Stimulated activated CD4-positive, alpha-beta T cell treated with anti-CD3 and anti-CD28 coated beads, Interleukin-12 subunit alpha, Interleukin-12 subunit beta, amount 100 ng/mL, for 24 hours (primary cell): ENCODE measurements around the gene VSIG2.

Source experiments
- DNase-seq, 2 experiments: peaks; one replicate each; pipeline ENCODE4 v3.0.0-alpha.2; 2020; ENCODE audit warnings: low read depth in 2 of 2

Gene VSIG2

DNA sequence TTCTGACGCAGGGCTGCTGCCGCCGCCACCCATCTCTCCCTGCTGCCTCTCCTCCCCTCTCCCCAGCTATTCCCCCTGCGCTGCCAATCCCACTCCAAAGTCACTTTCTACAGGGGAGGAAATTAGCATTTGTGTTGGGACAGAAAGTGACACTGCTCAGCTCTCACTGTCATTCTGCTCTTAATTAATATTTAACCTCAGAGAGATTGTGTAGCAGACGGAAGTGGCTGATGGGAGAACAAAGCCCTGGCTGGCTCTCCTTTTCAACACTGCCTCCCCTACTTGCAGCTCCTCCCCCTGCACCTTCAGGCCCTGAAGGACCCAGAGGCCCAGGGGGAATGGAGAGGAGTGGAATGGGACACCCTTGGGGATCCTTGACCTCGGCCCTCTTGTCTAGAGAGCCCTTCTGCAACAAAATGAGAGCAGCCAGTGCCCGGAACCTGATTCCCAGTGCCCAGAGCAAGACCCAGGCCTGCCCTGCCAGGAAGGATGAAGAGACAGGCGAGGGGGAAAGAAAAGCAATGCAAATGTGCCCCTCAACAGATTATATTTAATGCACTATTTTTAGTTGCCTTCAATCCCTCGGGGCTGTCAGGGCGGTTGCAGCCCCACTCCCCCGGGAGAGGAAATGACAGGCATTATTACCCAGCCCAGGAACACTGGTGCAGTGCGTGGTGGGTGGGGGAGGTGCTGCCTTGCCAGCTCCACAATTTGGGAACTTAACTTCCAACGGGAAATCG, 26.9 kb downstream of the VSIG2 start:
- no peak for DNase-seq

DNA sequence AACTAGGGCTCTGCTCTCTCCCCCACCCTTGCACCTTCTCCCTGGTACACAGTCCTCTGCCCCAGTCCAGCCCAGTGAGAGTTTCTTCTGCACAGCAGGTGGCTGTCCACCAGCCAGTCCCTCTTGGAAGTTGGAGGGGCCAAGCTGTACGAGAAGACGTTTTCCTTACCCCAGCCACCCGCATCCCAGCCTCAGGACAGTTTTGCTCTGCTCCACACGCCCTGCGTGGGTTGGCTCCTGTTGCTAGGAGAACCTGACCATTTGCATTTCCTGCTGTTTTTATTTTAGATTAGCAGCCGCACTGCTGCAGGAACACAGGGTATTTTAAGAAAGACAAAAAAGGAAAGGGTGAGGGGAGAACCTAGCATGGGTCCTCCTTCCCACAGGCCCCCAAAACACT, 29.9 kb downstream of the VSIG2 start:
- no peak for DNase-seq

GRCh38 chr11:124719534-124719933, 32.5 kb downstream of the VSIG2 start:
- DNase-seq, result no peak

- DNase-seq, result no peak
Measured at GRCh38 chr11:124718801-124719200, 33.3 kb downstream of the VSIG2 start.

DNA sequence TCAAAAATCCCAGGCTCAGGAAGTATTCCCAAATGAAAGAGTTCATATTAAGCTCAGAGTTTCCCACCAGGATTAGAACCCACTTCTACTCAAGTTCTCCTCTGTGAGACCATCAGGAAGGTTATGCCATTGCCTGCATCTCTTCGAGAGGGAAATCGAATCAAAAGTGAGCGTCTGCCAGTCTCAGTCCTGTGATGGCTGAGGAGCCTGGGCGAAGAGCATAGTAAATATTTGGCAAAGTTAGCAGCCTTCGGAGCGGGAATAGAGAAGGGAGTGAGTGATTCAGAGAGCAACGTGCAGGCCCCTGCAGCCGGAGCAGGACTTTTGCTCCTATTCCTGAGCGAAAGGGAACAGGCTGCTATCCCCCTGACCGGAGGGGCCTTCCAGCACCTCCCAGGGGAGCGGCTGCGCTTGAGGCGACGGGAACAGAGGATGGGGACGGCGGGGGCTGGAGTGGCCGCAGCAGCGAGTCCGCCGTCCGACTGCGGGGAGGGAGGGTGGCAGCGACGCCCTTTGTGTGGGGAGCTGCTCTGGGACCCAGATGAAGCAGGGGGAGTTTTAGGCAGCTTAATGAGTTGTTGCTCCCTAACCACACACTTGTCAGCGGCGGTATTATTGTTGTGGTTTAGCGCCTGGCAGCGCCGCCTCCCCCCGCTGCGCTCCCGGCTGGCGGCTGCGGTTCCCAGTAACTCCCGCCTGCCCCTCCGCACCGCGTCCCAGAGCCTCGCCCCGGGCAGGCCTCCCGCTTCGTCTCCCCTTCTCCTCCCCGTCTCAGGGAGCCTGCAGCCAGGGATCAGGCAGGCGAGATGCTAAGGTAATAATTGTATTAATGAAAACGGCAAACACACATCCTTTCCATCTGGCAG, 34.0 kb downstream of the VSIG2 start:
- no peak for DNase-seq

DNA sequence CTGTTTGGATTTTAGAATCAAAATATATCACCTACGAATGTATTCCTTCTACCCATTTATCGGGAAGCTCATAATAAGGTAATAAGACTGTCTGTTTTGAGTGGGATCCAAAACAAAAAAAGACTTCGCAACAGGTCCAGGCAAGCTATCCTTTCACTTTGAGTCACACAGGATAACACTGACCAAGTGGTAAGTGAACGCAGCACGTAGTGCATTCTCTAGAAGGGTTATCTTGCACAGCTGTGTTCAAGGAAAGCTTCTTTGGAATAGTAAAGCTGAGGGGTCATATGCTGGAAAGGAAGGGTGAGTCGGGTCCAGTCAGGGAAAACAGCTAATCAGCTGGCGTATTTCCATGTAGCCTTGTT, 34.7 kb downstream of the VSIG2 start:
- no peak for DNase-seq

DNA sequence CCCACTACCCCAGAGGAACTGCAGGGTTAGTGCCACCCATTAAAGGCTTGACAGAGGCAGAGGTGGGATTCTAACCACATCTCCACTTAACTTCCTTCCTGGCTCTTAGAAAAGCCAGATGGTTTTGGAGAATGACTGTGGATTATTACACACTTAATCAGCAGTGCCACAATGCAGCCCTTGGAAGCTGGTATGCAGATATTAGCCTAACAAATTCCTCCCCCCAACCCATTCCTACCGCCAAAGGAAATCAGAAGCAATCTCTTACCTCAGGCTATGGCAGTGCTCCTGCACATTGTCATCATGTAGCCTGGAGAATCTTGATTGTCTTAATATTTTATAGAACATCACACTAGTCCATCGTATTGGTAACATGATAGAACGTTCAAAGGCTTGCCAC, 35.5 kb downstream of the VSIG2 start:
- DNase-seq, result no peak

- no peak for DNase-seq
Measured at GRCh38 chr11:124712392-124712791, 39.7 kb downstream of the VSIG2 start.

- DNase-seq, result no peak
Measured at GRCh38 chr11:124707829-124708228, 44.2 kb downstream of the VSIG2 start.

- DNase-seq, result no peak
Measured at GRCh38 chr11:124700028-124700427, 52.0 kb downstream of the VSIG2 start.

GRCh38 chr11:124699547-124699946, 52.5 kb downstream of the VSIG2 start:
- no peak for DNase-seq
